Central memory CD8-positive, alpha-beta T cell (primary cell): ENCODE data around the gene MRPL17.
A peak's percentile ranks its signal among the peaks of the same experiment; 100 is the strongest.
"Not testable (repeated sequence)": the region's sequence is repeated elsewhere in the genome, so short reads cannot be mapped to it uniquely, and the experiment has no call there.

ENCODE experiments used
- ATAC-seq: fragments of 150-1000 bp; cut with Tn5 transposase; replicated peaks from 2 replicates; pipeline ENCODE4 v1.10.0; 2022; ENCODE audit warnings: mild to moderate bottlenecking, moderate FRiP score, moderate number of reproducible peaks; ENCODE audit not compliant: poor library complexity, severe bottlenecking; ENCODE audit errors: extremely low read depth
- DNase-seq, 2 donors: peaks; one replicate each; pipeline ENCODE4 v3.0.0; 2021; ENCODE audit warnings: low spot score in 2 of 2
- H3K27ac Mint-ChIP-seq: one replicate; pipeline ENCODE4 v1.8.0; 2022; ENCODE audit warnings: low read depth, mild to moderate bottlenecking, moderate library complexity, mixed read lengths
- H3K27me3 Mint-ChIP-seq: one replicate; pipeline ENCODE4 v1.8.0; 2022; ENCODE audit warnings: mixed read lengths
- H3K36me3 Mint-ChIP-seq: one replicate; pipeline ENCODE4 v1.8.0; 2022; ENCODE audit warnings: mild to moderate bottlenecking, moderate library complexity, mixed read lengths; ENCODE audit not compliant: insufficient read depth
- H3K4me1 Mint-ChIP-seq: one replicate; pipeline ENCODE4 v1.8.0; 2022; ENCODE audit warnings: mixed read lengths
- H3K4me3 Mint-ChIP-seq: one replicate; pipeline ENCODE4 v1.8.0; 2022; ENCODE audit warnings: mild to moderate bottlenecking, moderate library complexity, mixed read lengths
- H3K9me3 Mint-ChIP-seq: one replicate; pipeline ENCODE4 v1.8.0; 2022; ENCODE audit warnings: mixed read lengths

Gene MRPL17

DNA sequence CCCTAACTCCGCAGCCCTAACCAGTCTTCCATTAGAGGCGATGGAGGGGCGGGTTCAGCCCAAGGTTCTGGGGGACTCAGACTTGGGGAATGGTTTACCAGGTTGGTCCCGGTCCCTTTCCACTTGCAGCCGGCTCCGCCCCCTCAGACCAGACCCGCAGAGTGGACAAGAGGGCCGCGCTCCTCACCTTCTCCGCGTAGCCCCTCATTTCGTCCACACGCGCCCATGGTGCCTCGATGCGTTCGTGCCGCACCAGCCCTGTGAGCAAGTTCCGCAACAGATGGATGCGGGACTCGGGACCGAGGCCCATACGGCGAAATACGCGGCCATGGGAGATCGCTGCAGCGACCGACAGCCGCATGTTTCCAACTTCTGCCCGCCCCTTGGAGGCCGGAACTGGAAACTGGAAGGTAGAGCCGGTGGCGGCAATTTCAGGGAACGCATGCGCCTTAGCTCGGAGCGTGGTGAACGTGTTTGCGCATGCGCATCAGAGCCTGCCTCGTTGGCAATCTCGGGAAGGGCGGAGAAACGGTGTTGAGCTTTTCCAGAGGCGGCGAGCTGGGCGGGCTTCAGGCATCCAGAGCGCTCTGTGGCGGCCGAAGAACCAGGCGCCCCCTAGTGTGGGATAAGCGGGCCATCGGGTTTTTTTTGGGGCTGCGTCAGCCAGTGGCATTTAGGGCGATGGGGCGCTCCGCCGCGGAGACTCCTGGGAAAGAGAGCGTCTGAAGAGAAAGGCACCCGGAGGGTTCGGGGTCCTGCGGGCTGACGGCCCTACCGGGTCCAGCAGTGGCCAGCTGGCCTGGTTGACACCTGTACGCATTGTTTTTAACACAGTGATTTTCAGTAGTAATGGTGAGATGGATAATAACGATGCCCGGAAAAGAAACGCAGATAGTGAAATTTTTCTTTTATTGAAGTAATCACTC lies at the start of gene MRPL17:
Gene MRPL17, minus strand, starts transcription at position 405 of the 926 bp plus-strand sequence. Its CDS starts 44 bp downstream, at position 361.
- Mint-ChIP-seq H3K4me3 (peak within 1 kb of the TSS; percentile 99), H3K27me3 (no peaks in the 10 kb centered on the region), H3K27ac (peak within 1 kb of the TSS; percentile 97), H3K9me3 (no peaks in the 10 kb centered on the region), H3K36me3 (peaks cover 25% of the 10 kb centered on the region), H3K4me1 (peaks cover 47% of the 10 kb centered on the region)
- ATAC-seq, result peak; percentile 96
- peak; percentile 97 to 99 for DNase-seq

DNA sequence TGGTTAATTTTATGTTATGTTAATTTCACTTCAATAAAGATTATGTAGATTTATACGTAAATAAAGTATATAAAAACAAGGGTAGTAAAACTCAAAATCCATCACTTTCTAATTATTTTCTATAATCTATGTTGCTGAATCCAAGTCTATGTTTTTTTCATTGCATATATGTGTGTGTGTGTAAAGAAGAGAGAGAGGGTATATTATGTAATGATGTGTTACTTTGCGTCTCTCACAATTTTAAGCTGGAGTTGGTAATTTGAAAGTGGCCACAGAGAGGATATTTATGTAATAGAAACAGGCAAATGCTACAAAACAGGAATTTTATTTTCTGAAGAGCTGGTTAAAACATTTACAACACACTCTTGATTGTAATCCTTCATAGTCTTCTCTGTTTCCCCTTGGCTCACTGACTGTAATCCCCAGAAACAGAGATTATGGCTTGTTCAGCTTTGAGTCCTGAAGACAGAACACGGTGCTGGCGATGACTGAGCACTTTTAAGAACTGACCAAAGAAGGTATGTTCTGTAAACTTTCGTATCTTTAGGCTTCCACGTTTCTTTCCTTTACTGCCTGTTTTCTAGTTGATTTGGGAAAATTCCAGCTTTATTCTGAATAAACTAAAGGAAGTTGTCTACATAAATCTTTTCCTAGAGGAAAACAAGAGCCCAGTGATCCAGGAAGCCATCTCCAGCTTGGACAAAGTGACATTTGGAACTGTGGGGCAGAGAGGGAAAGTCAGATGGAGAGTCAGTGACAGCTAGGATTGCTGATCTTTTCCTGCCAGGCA lies 45.0 kb upstream of the MRPL17 start:
- no peaks in the 10 kb centered on the region for H3K9me3 Mint-ChIP-seq
- DNase-seq (no peak), ATAC-seq (no peak)
- H3K27me3 Mint-ChIP-seq, result no peaks in the 10 kb centered on the region
- peaks cover 63% of the 10 kb centered on the region for H3K4me1 Mint-ChIP-seq
- peaks cover 31% of the 10 kb centered on the region for H3K36me3 Mint-ChIP-seq
- H3K4me3 Mint-ChIP-seq, result peak overlapping the region; percentile 19
- H3K27ac Mint-ChIP-seq, result peak overlapping the region; percentile 87

GRCh38 chr11:6725386-6725896 lies 42.3 kb upstream of the MRPL17 start:
- H3K27ac Mint-ChIP-seq, result peak overlapping the region; percentile 87
- no peak overlapping the region for H3K4me3 Mint-ChIP-seq
- ATAC-seq (no peak), DNase-seq (no peak)
- no peaks in the 10 kb centered on the region for H3K9me3 Mint-ChIP-seq
- peaks cover 91% of the 10 kb centered on the region for H3K4me1 Mint-ChIP-seq
- H3K36me3 Mint-ChIP-seq, result peaks cover 32% of the 10 kb centered on the region
- H3K27me3 Mint-ChIP-seq, result no peaks in the 10 kb centered on the region

- Mint-ChIP-seq H3K27ac (peak overlapping the region; percentile 91), H3K4me1 (peaks cover 91% of the 10 kb centered on the region), H3K36me3 (peaks cover 41% of the 10 kb centered on the region), H3K9me3 (no peaks in the 10 kb centered on the region), H3K27me3 (no peaks in the 10 kb centered on the region), H3K4me3 (no peak overlapping the region)
- DNase-seq (no peak), ATAC-seq (no peak)
Observed at GRCh38 chr11:6724013-6724412, 40.9 kb upstream of the MRPL17 start.

GRCh38 chr11:6721343-6721742 lies 38.2 kb upstream of the MRPL17 start:
- peaks cover 85% of the 10 kb centered on the region for H3K4me1 Mint-ChIP-seq
- ATAC-seq (no peak), DNase-seq (no peak)
- no peaks in the 10 kb centered on the region for H3K27me3 Mint-ChIP-seq
- no peak overlapping the region for H3K4me3 Mint-ChIP-seq
- no peaks in the 10 kb centered on the region for H3K9me3 Mint-ChIP-seq
- H3K27ac Mint-ChIP-seq, result peak overlapping the region; percentile 91
- peaks cover 39% of the 10 kb centered on the region for H3K36me3 Mint-ChIP-seq

GRCh38 chr11:6719576-6719975 lies 36.4 kb upstream of the MRPL17 start:
- Mint-ChIP-seq H3K27ac (peak overlapping the region; percentile 25), H3K4me1 (peaks cover 68% of the 10 kb centered on the region), H3K27me3 (no peaks in the 10 kb centered on the region), H3K36me3 (peaks cover 38% of the 10 kb centered on the region), H3K4me3 (no peak overlapping the region), H3K9me3 (no peaks in the 10 kb centered on the region)
- DNase-seq (no peak), ATAC-seq (no peak)

GRCh38 chr11:6717426-6717825 lies 34.3 kb upstream of the MRPL17 start:
- H3K4me1 Mint-ChIP-seq, result peaks cover 49% of the 10 kb centered on the region
- DNase-seq, result no peak
- H3K27me3 Mint-ChIP-seq, result no peaks in the 10 kb centered on the region
- no peak overlapping the region for H3K4me3 Mint-ChIP-seq
- ATAC-seq, result no peak
- peak overlapping the region; percentile 25 for H3K27ac Mint-ChIP-seq
- peaks cover 34% of the 10 kb centered on the region for H3K36me3 Mint-ChIP-seq
- no peaks in the 10 kb centered on the region for H3K9me3 Mint-ChIP-seq

- H3K27ac Mint-ChIP-seq, result peak overlapping the region; percentile 61
- peaks cover 14% of the 10 kb centered on the region for H3K36me3 Mint-ChIP-seq
- not testable (repeated sequence) for H3K4me3 Mint-ChIP-seq, H3K27me3 Mint-ChIP-seq, H3K9me3 Mint-ChIP-seq, DNase-seq, ATAC-seq
- H3K4me1 Mint-ChIP-seq, result peaks cover 26% of the 10 kb centered on the region
Observed at GRCh38 chr11:6711552-6711951, 28.4 kb upstream of the MRPL17 start.

DNA sequence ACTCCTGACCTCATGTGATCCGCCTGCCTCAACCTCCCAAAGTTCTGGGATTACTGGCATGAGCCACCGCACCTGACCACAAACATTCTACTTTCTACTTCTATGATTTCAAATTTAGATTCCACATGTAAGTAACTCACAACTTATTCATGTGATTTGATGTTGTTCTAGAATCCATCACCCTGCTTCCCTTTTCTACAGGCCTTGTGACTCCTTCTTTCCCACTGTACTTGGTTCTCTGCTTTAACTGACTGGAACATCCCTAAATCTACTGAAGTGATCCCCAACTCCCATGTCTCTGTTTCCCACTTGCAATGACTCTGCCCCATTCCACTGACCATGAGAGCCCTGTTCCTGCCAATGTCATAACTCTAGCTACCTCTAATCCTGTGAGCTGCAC lies 25.7 kb upstream of the MRPL17 start:
- H3K27me3 Mint-ChIP-seq, result no peaks in the 10 kb centered on the region
- no peak for DNase-seq
- no peak overlapping the region for H3K4me3 Mint-ChIP-seq
- no peaks in the 10 kb centered on the region for H3K9me3 Mint-ChIP-seq
- ATAC-seq, result no peak
- H3K36me3 Mint-ChIP-seq, result peaks cover 11% of the 10 kb centered on the region
- no peak overlapping the region for H3K27ac Mint-ChIP-seq
- H3K4me1 Mint-ChIP-seq, result peaks cover 35% of the 10 kb centered on the region

DNA sequence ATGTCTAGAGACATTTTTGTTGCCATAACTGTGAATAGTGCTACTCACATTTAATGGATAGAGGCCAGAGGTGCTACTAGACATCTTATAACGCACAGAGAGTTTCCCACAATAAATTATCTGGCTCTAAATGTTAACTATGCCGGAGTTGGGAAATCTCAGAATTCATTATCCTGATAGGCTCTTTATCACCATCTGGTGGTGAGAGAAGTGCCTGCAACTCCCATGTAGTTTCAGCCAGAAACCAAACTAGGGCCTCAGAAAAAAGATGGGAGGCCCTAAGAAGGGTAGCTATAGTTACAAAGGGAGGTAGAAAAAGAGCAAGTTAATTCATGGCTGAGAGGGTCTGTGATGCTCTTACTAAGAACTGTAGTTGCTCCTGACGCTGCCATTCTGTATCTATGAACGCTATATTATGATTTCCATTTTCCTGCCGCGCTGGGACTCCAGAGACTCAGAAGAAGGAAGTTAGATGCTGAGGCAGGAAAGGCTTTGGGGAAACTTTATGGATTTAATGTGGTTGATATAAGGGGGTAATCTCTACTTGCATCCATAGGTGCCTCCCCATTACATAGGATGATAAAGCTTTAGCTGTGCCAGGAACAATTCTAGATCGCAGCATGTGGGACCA lies 22.9 kb upstream of the MRPL17 start:
- peak in 1 of 2 donors; percentile 19 for DNase-seq
- peak overlapping the region; percentile 6 for H3K27ac Mint-ChIP-seq

GRCh38 chr11:6703247-6704063 lies 20.3 kb upstream of the MRPL17 start:
- DNase-seq, result no peak

More for the DNA sequence above, 22.9 kb upstream of the MRPL17 start:
- Mint-ChIP-seq H3K36me3 (peaks cover 13% of the 10 kb centered on the region), H3K4me3 (no peak overlapping the region), H3K4me1 (peaks cover 25% of the 10 kb centered on the region), H3K9me3 (no peaks in the 10 kb centered on the region), H3K27me3 (no peaks in the 10 kb centered on the region)
- ATAC-seq, result no peak

More at GRCh38 chr11:6703247-6704063, 20.3 kb upstream of the MRPL17 start:
- no peaks in the 10 kb centered on the region for H3K9me3 Mint-ChIP-seq
- H3K4me3 Mint-ChIP-seq, result no peak overlapping the region
- no peak for ATAC-seq
- no peaks in the 10 kb centered on the region for H3K27me3 Mint-ChIP-seq
- no peak overlapping the region for H3K27ac Mint-ChIP-seq
- H3K36me3 Mint-ChIP-seq, result peaks cover 10% of the 10 kb centered on the region
- H3K4me1 Mint-ChIP-seq, result peaks cover 17% of the 10 kb centered on the region
